ENCODE measurements around the gene FBXL19.

Gene FBXL19

GRCh38 chr16:30956601-30957455 is 33.5 kb downstream of the FBXL19 start:
- DNase-seq (ENCODE audit: insufficient read length, low spot score) = no peak
- no peak for FAIRE-seq
- peak; percentile 24 for TF ChIP-seq CTCF (IDR thresholded peaks at IDR 0.05; ENCODE audit: insufficient read depth, missing control alignments)

- DNase-seq (ENCODE audit: insufficient read length, low spot score) = peak; percentile 84
- TF ChIP-seq CTCF (IDR thresholded peaks at IDR 0.05; ENCODE audit: insufficient read depth, missing control alignments) = no peak
- no peak for FAIRE-seq
These were observed 34.2 kb downstream of the FBXL19 start, which contains the start of gene SETD1A for GRCh38 chr16:30957456-30958174. Gene SETD1A, plus strand, starts transcription at chr16:30957754. Its CDS starts 978 bp downstream, at chr16:30958732.

GRCh38 chr16:30958175-30959079 is 35.1 kb downstream of the FBXL19 start:
- TF ChIP-seq CTCF (IDR thresholded peaks at IDR 0.05; ENCODE audit: insufficient read depth, missing control alignments) = no peak
- FAIRE-seq (no peak), DNase-seq (ENCODE audit: insufficient read length, low spot score) (peak; percentile 80)

- TF ChIP-seq CTCF (IDR thresholded peaks at IDR 0.05; ENCODE audit: insufficient read depth, missing control alignments) = no peak
- FAIRE-seq (no peak), DNase-seq (ENCODE audit: insufficient read length, low spot score) (no peak)
These were observed 38.0 kb downstream of the FBXL19 start for GRCh38 chr16:30961384-30961783.

- no peak for TF ChIP-seq CTCF (IDR thresholded peaks at IDR 0.05; ENCODE audit: insufficient read depth, missing control alignments)
- DNase-seq (ENCODE audit: insufficient read length, low spot score) (no peak), FAIRE-seq (no peak)
These were observed 40.6 kb downstream of the FBXL19 start for GRCh38 chr16:30963925-30964511.

- FAIRE-seq = no peak
- TF ChIP-seq CTCF (IDR thresholded peaks at IDR 0.05; ENCODE audit: insufficient read depth, missing control alignments) = no peak
These were observed 41.3 kb downstream of the FBXL19 start for GRCh38 chr16:30964574-30965226.

More at GRCh38 chr16:30964574-30965226, 41.3 kb downstream of the FBXL19 start:
- no peak for DNase-seq (ENCODE audit: insufficient read length, low spot score)
